GM20431 (cell line): Measurements from ENCODE around the gene FRRS1L.

Source experiments
- in situ Hi-C: fragments of 300-500 bp; cut with MseI, MboI; formaldehyde crosslinking; loops from one replicate; pipeline ENCODE4 v1.15.0; 2020; ENCODE audit warnings: low sequenced_read_pairs; ENCODE audit not compliant: unreplicated experiment

FRRS1L gene

DNA sequence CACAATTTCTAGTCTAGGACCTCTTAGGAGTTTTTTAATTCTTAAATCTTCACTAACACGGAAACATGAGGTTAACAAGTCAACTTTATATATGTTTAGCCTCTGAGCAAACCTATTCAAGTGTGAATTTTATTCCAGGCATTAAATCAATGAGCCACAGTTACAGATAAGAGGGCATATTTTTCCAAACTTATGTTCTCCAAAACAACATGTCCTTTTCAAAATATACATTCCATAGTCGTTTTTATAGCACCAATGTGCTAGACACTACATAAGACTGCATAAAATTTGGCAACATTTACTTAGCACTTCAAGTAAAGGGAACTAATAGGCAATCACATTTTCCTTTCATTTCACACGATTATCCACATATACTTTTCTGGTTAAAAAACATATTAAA, 53.8 kb downstream of the FRRS1L start:
- in situ Hi-C loops: no loop called here

- in situ Hi-C loops: no loop called here
Measured at GRCh38 chr9:109110329-109111021, 56.6 kb downstream of the FRRS1L start.

DNA sequence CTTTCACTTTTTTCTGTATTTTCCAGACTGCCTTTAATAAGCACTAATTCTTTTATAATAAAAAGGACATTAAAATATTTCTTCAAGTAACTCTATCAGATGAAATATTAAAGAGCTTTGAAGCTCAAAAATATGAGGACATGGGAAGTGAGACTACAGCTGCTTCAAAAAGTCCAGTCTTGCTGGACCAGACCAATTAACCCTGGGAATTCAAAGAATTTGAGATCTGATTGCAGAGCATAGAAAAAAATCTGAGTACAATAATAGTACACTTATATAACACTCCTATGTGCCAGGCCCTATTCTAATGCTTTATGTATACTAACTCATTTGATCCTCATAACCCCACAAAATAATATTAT, 57.1 kb downstream of the FRRS1L start:
- in situ Hi-C loops: no loop called here

GRCh38 chr9:109108318-109108717, 58.7 kb downstream of the FRRS1L start:
- in situ Hi-C loops: no loop called here

DNA sequence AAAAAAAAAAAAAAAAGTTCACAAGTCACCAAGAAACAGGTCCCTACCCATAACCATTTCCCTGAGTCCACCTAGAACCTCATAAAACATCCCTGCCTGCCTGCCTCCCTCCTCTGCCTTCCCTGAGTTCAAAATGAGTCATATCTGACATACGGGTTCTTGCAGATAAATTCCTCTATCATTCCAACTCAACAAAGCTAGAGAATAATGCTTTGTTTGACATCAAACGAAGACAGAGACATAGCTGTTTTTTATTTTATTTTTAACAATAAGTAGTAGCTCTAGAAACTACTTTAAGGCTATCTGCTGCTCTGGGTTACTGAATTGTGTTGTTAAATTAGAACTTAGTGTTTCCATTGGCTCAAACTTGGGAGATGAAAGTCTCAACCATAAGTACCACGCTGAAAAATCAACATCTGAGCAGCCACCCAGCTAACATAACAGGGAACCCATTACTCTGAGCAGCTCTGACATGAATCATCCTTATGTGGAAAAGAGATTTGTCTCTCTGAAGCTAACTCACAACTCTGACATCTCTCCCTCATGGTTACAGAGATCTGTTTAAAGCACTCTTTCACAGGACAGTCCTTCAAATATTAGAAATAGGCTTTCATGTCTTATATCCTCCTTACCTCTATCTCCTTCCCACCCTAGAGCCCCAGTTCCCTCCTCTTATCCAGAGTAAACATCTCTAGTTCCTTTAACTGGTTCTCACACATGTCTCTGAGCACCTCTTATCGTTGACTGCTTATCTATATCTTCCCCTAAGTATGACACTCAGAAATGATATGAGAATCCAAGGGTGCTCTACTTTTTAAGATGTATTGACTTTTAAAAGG, 59.4 kb downstream of the FRRS1L start:
- in situ Hi-C loops: no loop called here

- in situ Hi-C loops: no loop called here
Measured at GRCh38 chr9:109101810-109102209, 65.2 kb downstream of the FRRS1L start.

DNA sequence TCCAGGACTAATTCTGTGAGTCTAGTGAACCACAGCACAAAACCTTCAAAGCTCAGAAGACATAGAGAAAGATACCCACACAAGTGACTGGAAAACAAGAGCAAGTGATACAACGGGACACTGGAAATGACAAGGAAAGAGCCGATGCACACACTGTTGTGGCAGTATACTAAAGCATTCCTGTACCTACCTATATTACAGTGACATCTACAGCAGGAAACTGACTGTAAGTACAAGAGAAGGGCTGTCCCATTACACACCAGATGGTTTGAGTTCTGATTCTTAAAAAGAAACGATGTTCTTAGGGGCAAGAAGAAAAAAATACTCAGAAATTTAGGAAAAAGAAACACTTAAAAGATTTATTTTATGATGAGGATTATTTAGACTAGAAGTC, 65.8 kb downstream of the FRRS1L start:
- in situ Hi-C loops: no loop called here

- in situ Hi-C loops: no loop called here
Measured at GRCh38 chr9:109100543-109101201, 66.4 kb downstream of the FRRS1L start.

DNA sequence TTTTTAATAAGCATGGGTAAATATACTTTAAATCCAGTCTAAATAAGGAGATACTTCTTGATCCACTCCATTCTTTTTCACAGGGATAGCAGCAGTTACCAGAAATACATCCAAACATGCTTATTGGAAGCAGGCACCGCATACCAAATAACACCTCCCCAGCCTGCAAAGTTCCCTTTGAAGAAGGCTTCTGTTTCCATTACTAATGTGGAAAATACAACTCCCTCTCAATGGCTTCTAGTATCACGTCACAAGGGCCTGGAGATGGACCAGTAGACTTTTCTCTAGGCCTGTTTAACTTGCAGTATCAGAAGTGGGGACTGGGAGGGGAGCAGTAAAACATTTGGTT, 68.1 kb downstream of the FRRS1L start:
- in situ Hi-C loops: no loop called here

- in situ Hi-C loops: no loop called here
Measured at GRCh38 chr9:109098171-109098959, 68.7 kb downstream of the FRRS1L start.

DNA sequence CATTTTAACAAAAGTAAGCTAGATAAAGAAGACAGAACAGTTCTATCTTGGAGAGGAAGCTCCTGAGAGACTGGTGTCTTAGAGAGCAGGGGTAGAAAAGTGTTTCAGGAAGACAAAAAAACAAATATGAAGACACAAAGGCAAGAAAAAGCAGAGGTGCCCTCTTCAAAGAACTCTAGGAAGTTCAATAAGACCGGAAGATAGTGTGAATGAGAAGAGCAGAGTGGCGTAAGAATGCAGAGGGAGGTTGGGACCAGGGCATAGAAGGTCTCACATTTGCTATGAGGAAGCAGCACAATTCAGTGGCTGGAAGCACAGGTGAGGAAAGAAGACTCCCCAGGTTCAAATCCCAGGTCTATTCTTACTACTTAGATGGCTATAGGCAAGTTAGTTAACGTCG, 69.9 kb downstream of the FRRS1L start:
- in situ Hi-C loops: no loop called here

- in situ Hi-C loops: no loop called here
Measured at GRCh38 chr9:109095321-109095720, 71.7 kb downstream of the FRRS1L start.

DNA sequence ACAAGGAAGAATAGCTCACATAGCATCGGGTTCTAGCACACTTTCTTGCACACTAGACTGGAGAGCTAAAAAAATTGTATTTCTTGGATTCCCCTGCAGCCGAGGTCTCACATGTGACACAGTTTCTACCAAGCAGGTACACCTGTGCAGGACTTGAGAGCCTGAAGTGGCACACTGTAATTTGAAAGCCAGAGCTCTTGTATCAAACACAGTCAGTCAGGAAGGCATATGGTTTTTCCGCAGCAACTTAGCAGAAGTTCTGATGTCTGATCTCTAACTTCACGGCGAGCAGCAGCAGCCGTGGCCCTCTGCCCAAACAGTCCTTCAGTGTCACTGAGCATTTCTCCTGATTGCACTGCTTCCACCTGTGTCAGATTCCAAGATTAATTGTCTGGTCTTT, 72.8 kb downstream of the FRRS1L start:
- in situ Hi-C loops: no loop called here

DNA sequence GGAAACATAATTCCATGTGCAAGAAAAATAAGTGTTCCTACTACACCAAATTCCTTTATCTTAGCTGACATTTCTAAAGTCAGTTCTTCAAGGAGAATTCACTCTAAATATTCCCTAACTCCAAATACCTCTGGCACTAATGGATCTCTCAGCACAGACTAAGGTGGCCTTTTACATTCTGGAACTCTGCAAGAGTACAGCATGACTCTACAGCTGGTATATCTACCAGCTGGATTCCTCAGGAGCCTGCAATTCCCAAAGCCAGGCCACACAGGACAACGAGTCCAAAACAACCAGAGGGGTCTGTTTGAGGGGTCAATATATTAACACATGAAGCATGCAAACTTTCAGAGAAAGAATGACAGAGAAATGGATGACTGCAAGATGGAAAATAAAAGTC, 74.5 kb downstream of the FRRS1L start:
- in situ Hi-C loops: no loop called here

DNA sequence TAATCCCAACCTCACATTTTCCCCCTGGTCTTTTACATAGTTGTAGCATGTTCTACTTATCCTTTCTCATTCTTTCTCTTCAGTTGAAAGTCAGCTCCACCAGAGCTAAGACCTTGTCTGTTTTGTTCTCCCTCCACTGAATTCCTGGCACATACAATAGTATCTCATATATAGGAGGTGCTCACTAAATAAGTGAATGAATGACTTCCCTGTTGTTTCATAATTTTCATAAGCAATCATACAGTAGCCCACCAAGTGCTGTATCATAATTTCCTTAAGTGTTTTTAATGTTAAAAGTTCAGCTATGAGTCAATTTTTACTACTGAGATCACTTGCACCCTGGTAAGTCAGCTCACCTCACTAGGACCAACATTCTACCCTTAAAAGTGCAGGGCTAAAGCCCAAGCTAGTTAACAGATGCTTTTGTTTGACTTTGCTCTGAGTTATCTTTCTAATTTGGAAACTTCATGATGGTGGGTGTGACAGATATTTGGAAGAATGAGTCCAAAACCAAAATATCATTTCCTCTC, 74.9 kb downstream of the FRRS1L start:
- in situ Hi-C loops: no loop called here

GRCh38 chr9:109088221-109088620, 78.8 kb downstream of the FRRS1L start:
- in situ Hi-C loops: no loop called here

GRCh38 chr9:109087795-109088194, 79.3 kb downstream of the FRRS1L start:
- in situ Hi-C loops: no loop called here

DNA sequence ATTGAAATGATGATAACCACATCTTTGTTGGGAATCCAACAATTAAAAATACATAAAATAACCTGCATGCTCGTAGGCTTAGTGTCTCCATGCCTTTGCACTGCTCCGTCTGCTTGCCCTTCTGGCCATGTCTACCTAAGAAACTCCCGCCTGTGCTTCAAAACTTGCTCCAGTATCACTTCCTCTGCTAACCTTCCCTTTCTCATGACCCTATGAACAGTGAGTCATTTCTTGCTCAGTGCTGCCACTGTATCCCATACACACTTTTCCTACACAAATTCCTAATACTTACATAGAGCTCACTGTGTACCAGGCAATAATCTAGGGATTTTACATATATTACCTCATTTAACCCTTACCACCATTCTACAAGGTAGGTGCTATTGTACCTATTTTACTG, 80.8 kb downstream of the FRRS1L start:
- in situ Hi-C loops: no loop called here

GRCh38 chr9:109085510-109085909, 81.5 kb downstream of the FRRS1L start:
- in situ Hi-C loops: no loop called here

DNA sequence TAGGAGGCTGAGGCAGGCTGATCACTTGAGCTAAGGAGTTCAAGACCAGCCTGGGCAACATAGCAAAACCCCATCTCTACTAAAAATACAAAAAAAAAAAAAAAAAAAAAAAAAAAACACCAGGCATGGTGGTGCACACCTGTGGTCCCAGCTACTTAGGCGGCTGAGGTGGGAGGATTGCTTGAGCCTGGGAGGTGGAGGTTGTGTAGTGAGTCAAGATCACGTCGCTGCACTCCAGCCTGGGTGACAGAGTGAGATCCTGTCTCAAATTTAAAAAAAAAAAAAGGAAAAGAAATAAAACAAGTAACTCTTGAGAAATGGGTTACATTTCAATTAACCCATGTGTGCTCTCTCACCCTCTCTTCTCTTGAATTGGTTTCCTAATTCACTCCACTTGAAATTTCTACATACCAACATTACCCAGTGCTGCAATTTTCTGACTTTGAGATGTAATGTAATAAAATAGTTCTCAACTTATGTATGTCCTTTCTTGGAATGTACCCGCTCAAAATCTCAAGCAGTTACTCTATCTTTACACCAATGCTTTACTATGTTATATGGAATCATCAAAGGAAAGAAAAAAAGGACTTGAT, 83.1 kb downstream of the FRRS1L start:
- in situ Hi-C loops: no loop called here
